ENCODE data around the gene PSMB1. TPM values are rescaled to one million over a fixed set of nuclear protein-coding genes. Genes with fewer than 3 reads are reported as not detected.
A peak's percentile ranks its signal among the peaks of the same experiment; 100 is the strongest.

PSMB1 gene
- total RNA-seq: 117 TPM

GRCh38 chr6:170552765-170553533 is at the start of gene PSMB1:
Gene PSMB1 (minus strand): TSS chr6:170553307. CDS start chr6:170553242, 65 bp downstream.
- peak; percentile 71 for ATAC-seq

GRCh38 chr6:170597278-170597677 is 44.2 kb upstream of the PSMB1 start:
- no peak for ATAC-seq

DNA sequence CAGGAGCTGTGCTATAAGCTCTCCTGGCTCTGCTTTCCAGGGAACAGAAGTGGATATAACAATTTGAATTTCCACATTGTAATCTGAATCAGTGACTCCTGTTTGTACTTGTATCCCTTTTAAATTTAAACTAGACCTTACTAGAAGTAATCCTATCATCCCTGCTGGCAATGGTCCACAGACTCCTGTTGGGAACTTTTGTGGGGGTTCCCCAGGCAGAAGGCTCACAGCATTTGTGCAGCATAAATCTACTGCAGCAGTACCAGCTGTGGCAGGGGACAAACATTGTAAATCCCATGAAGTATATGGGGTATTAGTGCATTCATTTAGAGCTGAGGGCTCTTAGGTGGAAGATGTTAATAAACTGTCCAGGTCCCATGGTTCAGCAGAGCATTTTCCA is 43.3 kb upstream of the PSMB1 start:
- ATAC-seq: no peak

- no peak for ATAC-seq
These were observed 37.6 kb upstream of the PSMB1 start for GRCh38 chr6:170590725-170591124.

DNA sequence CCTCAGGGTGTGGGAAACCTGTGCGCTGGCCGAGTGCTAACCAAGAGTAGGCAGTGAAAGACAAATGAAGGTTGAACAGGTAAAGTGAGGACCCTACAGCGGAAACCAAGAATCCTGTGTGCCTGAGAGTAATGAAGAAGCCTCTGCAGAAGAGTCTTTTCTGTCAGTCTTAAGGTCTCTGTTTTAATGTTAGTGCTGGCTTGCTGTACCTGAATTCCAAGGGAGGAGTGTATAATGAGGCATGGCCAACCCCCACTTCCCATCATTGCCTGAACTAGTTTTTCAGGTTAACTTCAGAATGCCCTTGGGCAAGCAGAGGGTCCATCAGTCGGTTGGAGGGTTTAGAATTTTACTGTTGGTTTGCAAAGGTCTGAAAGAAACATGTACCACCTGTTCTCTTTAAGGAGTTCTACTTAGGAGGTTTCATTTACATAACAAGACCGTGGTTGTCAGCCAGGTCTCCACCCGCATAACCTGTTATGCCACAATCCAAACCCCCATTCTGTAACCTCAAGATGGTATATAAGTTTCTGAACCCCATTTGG is 31.9 kb upstream of the PSMB1 start:
- peak; percentile 45 for ATAC-seq

DNA sequence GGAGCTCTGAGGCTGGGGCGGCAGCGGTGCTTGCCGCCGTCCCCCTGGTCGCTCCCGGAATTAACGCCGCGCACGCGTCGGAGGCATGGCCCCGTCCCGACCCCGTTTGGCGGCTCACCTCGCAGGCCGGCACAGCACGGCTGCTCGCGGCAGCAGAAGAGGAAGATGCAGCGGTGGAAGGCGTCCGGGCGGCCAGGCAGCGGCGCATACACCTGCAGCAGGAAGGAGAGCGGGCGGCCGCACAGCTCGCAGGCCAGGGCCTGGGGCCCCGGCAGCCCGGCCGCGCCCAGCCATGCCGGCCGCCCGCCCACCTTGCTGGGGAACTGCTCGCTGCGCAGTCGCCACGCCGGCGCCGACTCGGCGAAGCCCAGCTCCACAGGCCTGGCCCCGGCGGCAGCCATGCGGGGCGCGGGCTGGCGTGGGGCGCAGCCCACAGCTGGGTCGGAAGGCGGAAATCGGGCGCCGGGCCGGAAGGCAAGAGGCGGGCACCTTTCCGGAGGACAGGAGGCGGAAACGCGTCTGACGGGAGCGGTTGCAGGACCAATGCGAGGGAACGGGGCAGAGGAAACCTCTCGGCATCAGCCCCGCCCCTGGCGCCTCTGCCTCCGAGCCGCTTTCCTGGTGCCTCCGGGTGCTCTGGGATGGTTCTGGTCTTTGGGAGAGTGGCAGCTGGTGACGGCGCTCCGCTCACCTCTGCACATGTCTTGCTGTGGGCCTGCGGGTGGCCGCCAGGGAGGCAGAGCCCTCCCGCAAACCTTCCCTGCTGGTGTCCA is 31.3 kb upstream of the PSMB1 start, which contains the start of gene PDCD2:
Gene PDCD2, minus strand, starts transcription at position 457 of the 773 bp plus-strand sequence. Its CDS starts 56 bp downstream, at position 401.
- ATAC-seq: peak; percentile 98

DNA sequence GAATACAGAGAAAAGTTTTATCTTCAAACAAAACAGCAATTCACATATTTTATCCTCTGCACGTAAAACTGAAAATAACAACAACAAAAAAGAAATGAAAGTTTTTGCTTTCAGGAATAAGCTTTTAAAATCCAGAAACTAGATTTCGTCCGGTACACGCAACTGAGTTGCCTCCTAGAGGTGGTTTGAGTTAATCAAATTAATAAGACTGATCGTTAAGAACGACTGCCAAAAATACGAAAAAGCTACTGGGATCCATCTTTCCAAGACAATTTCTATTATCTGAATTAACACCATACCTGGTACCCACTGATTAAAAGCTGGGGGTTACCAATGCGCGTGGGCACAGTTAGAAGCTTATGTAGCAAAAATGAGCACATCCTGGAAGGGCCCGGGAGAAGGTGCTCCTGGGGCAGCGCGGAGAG is 30.7 kb upstream of the PSMB1 start:
- ATAC-seq: no peak

- no peak for ATAC-seq
These were observed 25.8 kb upstream of the PSMB1 start for GRCh38 chr6:170578909-170579308.

DNA sequence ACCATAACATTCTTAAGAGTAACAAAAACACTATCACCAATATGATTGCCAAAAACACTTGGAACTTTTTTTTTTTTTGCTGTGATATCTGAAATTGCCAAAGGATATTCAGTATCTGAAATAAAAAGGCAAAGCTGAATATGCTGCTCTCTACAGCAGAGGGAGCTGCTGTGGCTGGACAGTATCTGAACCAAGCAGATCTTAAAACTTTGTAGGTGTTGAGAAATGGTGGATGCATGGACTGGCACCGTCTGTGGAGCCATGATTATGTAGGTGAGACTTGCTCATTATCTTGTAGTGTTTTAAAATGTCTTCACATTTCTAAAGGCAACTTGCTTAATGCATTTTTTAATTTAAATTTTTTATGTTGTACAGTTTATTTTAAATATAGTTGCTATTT is 22.1 kb upstream of the PSMB1 start:
- ATAC-seq: no peak

- no peak for ATAC-seq
These were observed 19.8 kb upstream of the PSMB1 start for GRCh38 chr6:170572704-170573466.

- ATAC-seq: no peak
These were observed 11.9 kb upstream of the PSMB1 start for GRCh38 chr6:170564936-170565530.

DNA sequence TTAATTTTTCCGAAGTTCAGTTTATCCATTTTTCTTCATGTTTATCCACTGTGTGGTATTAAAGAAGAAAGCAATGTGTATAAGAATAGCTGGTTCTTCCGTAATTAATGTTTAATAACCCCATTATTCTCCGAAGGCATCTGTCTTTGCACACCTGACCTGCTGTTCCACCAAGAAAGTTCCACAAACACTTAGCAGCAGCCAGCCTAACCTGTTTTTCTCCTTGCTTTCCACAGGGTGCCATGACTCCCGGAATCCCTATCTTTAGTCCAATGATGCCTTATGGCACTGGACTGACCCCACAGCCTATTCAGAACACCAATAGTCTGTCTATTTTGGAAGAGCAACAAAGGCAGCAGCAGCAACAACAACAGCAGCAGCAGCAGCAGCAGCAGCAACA is 8.4 kb upstream of the PSMB1 start:
- ATAC-seq: no peak

DNA sequence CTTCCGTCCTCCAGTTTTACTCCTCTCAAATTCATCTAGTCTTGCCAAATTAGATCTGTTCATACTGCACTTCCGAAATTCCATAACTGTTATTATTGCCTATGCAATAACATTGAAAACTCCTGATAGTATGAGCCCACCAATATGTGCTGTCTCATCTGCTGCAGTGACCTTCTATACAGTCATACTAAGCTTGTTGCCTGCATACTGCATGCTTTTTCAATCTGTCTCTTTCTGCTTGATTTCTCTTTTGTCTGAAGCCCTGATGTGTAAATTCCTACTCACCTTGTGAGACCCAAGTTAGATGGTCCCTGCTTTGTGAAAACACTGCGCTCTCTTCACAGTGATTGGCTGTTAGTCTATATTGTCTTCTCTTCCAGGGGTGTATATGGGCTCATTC is 2.2 kb upstream of the PSMB1 start:
- no peak for ATAC-seq

- ATAC-seq: no peak
These were observed 1.7 kb upstream of the PSMB1 start for GRCh38 chr6:170554796-170555137.

- peak; percentile 98 for ATAC-seq
These were observed 1.1 kb upstream of the PSMB1 start, which contains the start of gene TBP for GRCh38 chr6:170554013-170554795. Gene TBP (plus strand): TSS chr6:170554369. CDS start chr6:170557030, 2,661 bp downstream.

- peak; percentile 37 for ATAC-seq
These were observed 466 bp upstream of the PSMB1 start for GRCh38 chr6:170553534-170554012.

DNA sequence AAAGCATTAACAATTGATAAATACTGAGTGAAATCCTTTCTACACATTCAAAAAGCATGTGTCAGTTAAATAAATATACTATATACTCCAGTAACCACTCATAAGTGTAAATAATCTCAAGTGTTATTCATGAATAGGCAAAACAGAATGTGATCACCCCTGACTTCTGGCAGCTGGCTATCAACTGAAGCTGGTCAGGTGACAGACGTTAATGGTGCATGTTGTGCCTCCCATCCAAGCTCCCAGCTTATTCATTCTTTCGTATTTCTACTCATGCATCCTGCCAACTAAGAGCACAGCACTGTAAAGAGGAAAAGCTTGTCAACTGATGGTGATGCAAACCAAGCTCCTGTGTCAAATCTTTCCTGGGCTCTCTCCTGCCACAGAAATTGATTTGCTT is 7.7 kb downstream of the PSMB1 start:
- no peak for ATAC-seq

GRCh38 chr6:170542031-170542719 is 10.9 kb downstream of the PSMB1 start:
- ATAC-seq: no peak

- ATAC-seq: no peak
These were observed 15.8 kb downstream of the PSMB1 start for GRCh38 chr6:170537329-170537728.

- ATAC-seq: no peak
These were observed 16.4 kb downstream of the PSMB1 start for GRCh38 chr6:170536671-170537070.

DNA sequence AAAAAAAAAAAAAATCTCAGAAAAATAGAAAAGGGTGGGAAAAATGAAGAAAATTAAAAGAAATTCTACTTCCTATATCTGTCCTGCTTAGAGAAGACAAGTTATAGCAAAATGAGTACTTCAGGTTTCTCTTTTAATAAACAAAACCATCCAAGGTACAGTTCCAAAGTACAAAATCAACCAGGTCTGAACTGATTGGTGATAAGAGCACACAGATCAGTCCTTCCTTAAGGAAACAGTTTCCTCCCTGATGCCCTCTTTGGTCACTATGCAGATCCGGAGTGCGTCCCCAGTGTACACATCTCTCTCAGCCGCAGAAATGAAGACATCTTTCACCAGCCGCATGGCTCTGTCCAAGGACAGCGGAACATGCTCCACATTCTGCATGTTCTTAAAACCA is 18.1 kb downstream of the PSMB1 start:
- ATAC-seq: no peak

All from esophagus mucosa (tissue), 1 donor.